Heart left ventricle (tissue), 16 donors: ENCODE measurements around the gene GAB3. TPM values are rescaled to one million over a fixed set of nuclear protein-coding genes. Genes with fewer than 3 reads are reported as not detected.

Experiments used
- ATAC-seq, 4 donors: fragments of 200-7000 bp; cut with Tn5 transposase; one replicate each; pipeline ENCODE4 v1.9.1; 2020 to 2022; ENCODE audit warnings: moderate library complexity in 4 of 4, mild to moderate bottlenecking in 3 of 4, moderate number of reproducible peaks in 1 of 4
- DNase-seq, 5 donors: peaks; one replicate each; pipeline ENCODE4 v3.0.0-alpha.2; 2020
- H3K27ac ChIP-seq, 12 donors: fragments of 200-600 bp; sonication (generic) in 4 of 12; one replicate each; pipeline versions ENCODE4 v1.5.0 to v1.8.0; 2016 to 2022; ENCODE audit warnings: mild to moderate bottlenecking in 2 of 12
- H3K27me3 ChIP-seq, 9 donors: fragments of 200-600 bp; sonication (generic) in 2 of 9; one replicate each; pipeline versions ENCODE4 v1.5.1 to v1.8.0; 2016 to 2022; ENCODE audit warnings: mild to moderate bottlenecking in 3 of 9
- H3K36me3 ChIP-seq, 9 donors: fragments of 200-600 bp; sonication (generic) in 2 of 9; one replicate each; pipeline versions ENCODE4 v1.5.0 to v1.8.0; 2018 to 2022; ENCODE audit warnings: mild to moderate bottlenecking in 2 of 9
- H3K4me1 ChIP-seq, 12 donors: fragments of 200-600 bp; sonication (generic) in 4 of 12; one replicate each; pipeline versions ENCODE4 v1.5.0 to v1.8.0; 2016 to 2022; ENCODE audit warnings: mild to moderate bottlenecking in 3 of 12
- H3K4me3 ChIP-seq, 12 donors: fragments of 200-600 bp; sonication (generic) in 4 of 12; one replicate each; pipeline versions ENCODE4 v1.5.0 to v1.8.0; 2017 to 2022; ENCODE audit warnings: mild to moderate bottlenecking in 9 of 12, moderate library complexity in 4 of 12
- H3K9me3 ChIP-seq, 12 donors: fragments of 200-600 bp; sonication (generic) in 4 of 12; one replicate each; pipeline versions ENCODE4 v1.5.0 to v1.8.0; 2016 to 2022; ENCODE audit warnings: mild to moderate bottlenecking in 1 of 12
- CTCF ChIP-seq, 12 donors: fragments of 200-600 bp; sonication (generic) in 4 of 12; IDR thresholded peaks; one replicate each; pipeline versions ENCODE4 v1.5.0 to v1.8.0; 2018 to 2022; ENCODE audit warnings: antibody characterized with exemption in 12 of 12, mild to moderate bottlenecking in 5 of 12
- POLR2A ChIP-seq, 2 donors: fragments of 450-650 bp; IDR thresholded peaks; one replicate each; pipeline ENCODE4 v1.6.1; 2017; ENCODE audit warnings: antibody characterized with exemption in 2 of 2, mild to moderate bottlenecking in 2 of 2, moderate library complexity in 2 of 2
- WGBS, 4 donors: extraction: QIAGEN DNeasy Blood & Tissue Kit in 2 of 4; methylation state at CpG; one replicate each; pipeline versions ENCODE4 v1.1.5 to v1.1.7; 2013 to 2018; 5-methylcytosine and 5-hydroxymethylcytosine counted together
- intact Hi-C, 10 donors: fragments of 100-400 bp; cut with DNase I; formaldehyde crosslinking; loops; one replicate each; pipeline versions ENCODE4 v1.11.1 to v1.14.2; 2022
- polyA plus RNA-seq, 2 donors: library from polyadenylated mRNA; stranded (reverse); fragments of 200-250 nt; gene quantifications; one replicate each; pipeline ENCODE4 v1.2.3, GENCODE V29; 2013
- total RNA-seq, 9 donors: library from RNA; depleted of rRNA in 2 of 9; stranded (reverse); fragments of >200 nt in 2 of 9; fragmentation: NEBNext Ultra II Directional in 3 of 9; extraction: Animal tissue kit (Norgen Biotek cat#: 25700) in 3 of 9; gene quantifications; one replicate each; pipeline versions ENCODE4 v1.1.0 to v1.2.4, GENCODE V29; 2016 to 2023
- donor health status: ischemic (EF 13 %, LVEDD 7.1; RV severe dilation, severe dysfunction).
- donor health status: healthy with polysubstance abuse.
- donor health status: DM: no; HTN: yes; CAD: no.
- donor health status: DM: no; HTN: no; CAD: no.
- donor health status: ischemic (EF 25% LVEDD 6.9; RV normal size, moderate dysfunction).
- donor health status: ischemic (EF 25% LVEDD 5.7; RV mildly dilated, moderate dysfunction).
- donor health status: healthy.
- donor health status: DM: yes; HTN: yes; CAD: no.
- donor health status: ischemic (EF 35%, LVEDD 5.7; RV mildly dilated, moderate dysfunction).
- donor health status: nonischemic (EF 11% LVEDD 7.7; RV severe dilation, severe dysfunction).
- donor health status: DM: yes; HTN: yes; CAD: no.
- donor health status: PGD.
- donor health status: ischemic (EF 29% LVEDD 5.4; RV normal size, mild dysfunction).
- donor health status: nonischemic (EF 23%, LVEDD 6.1; RV moderate dilation, normal function).

Gene GAB3
- total and polyA plus RNA-seq, 11 donors: 7.2 to 29.0 (median 18.4) TPM

GRCh38 chrX:154751669-154752271 is 893 bp upstream of the GAB3 start:
- Histone ChIP-seq H3K27me3 (peaks cover 0 to 5% (median 0%) of the 10 kb centered on the region in 9 donors), H3K9me3 (no peaks in the 10 kb centered on the region), H3K36me3 (no peaks in the 10 kb centered on the region), H3K4me1 (peaks cover 0 to 28% (median 10%) of the 10 kb centered on the region in 12 donors), H3K27ac (peak overlapping the region; percentile 68 to 95 (median 92)), H3K4me3 (peak overlapping the region in 9 of 12 donors; percentile 62 to 81 (median 70))
- intact Hi-C loops: loop anchor here in 3 of 10 donors (2.0 to 5.0 kb wide), 4 partner anchors 21 to 91 kb away; no protein-coding TSS in a partner anchor
- TF ChIP-seq CTCF (IDR thresholded peaks at IDR 0.05): no peak
- no peak for TF ChIP-seq POLR2A (IDR thresholded peaks at IDR 0.05)
- WGBS, 4 donors: 29 to 58% (median 38%) methylated on average over 9 of the region's 9 CpGs
- DNase-seq: peak in 4 of 5 donors; percentile 28 to 47 (median 35)
- ATAC-seq: peak; percentile 73 to 85 (median 84)

- WGBS, 4 donors: 1 to 42% (median 20%) methylated on average over 7 to 16 of the region's 20 CpGs
- Histone ChIP-seq H3K4me3 (peak overlapping the region in 10 of 12 donors; percentile 49 to 81 (median 69)), H3K36me3 (no peaks in the 10 kb centered on the region), H3K27me3 (peaks cover 0 to 5% (median 0%) of the 10 kb centered on the region in 9 donors), H3K9me3 (no peaks in the 10 kb centered on the region), H3K27ac (peak overlapping the region; percentile 68 to 95 (median 92)), H3K4me1 (peaks cover 0 to 28% (median 10%) of the 10 kb centered on the region in 12 donors)
- peak; percentile 16 to 59 (median 28) for ATAC-seq
- no peak for TF ChIP-seq POLR2A (IDR thresholded peaks at IDR 0.05)
- no peak for TF ChIP-seq CTCF (IDR thresholded peaks at IDR 0.05)
- intact Hi-C loops: loop anchor here in 3 of 10 donors (2.0 to 5.0 kb wide), 4 partner anchors 20 to 91 kb away; no protein-coding TSS in a partner anchor
- DNase-seq: peak in 4 of 5 donors; percentile 31 to 63 (median 59)
These were observed 359 bp upstream of the GAB3 start for GRCh38 chrX:154751203-154751668.

GRCh38 chrX:154749856-154750255 is 1.0 kb downstream of the GAB3 start:
- 2 to 45% (median 20%) methylated on average over 6 of the region's 6 CpGs for WGBS, 4 donors
- ATAC-seq: peak in 2 of 4 donors; percentile 12 to 17
- peaks cover 0 to 29% (median 10%) of the 10 kb centered on the region in 12 donors for H3K4me1 ChIP-seq
- peak overlapping the region in 11 of 12 donors; percentile 49 to 81 (median 68) for H3K4me3 ChIP-seq
- no peak for DNase-seq
- TF ChIP-seq POLR2A (IDR thresholded peaks at IDR 0.05): no peak
- no peak for TF ChIP-seq CTCF (IDR thresholded peaks at IDR 0.05)
- no peaks in the 10 kb centered on the region for H3K36me3 ChIP-seq
- H3K27me3 ChIP-seq: peaks cover 0 to 5% (median 0%) of the 10 kb centered on the region in 9 donors
- intact Hi-C loops: loop anchor here in 6 of 10 donors (2.0 to 10.0 kb wide), 8 partner anchors 19 to 92 kb away; no protein-coding TSS in a partner anchor
- peaks cover 0 to 11% (median 0%) of the 10 kb centered on the region in 12 donors for H3K9me3 ChIP-seq
- H3K27ac ChIP-seq: peak overlapping the region; percentile 83 to 95 (median 92)
